ENCODE results near the gene CSH2. TPM values are rescaled to one million over a fixed set of nuclear protein-coding genes. Genes with fewer than 3 reads are reported as not detected.
"Not testable (repeated sequence)": the region's sequence is repeated elsewhere in the genome, so short reads cannot be mapped to it uniquely, and the experiment has no call there.

The CSH2 gene
- total RNA-seq, 2 experiments from 2014 or later = not detected

- H3K36me3 ChIP-seq (ENCODE audit: insufficient read depth, low read length) = no peaks in the 10 kb centered on the region
- POLR2A ChIA-PET = interaction anchor here (2.5 kb wide), 1 partner anchor 107 kb away, joined by 13 read pairs; no protein-coding TSS in a partner anchor
- no peak overlapping the region for H3K4me3 Mint-ChIP-seq
- TF ChIP-seq CTCF (IDR thresholded peaks at IDR 0.05) = no peak
- intact Hi-C loops (cut with DNase I, micrococcal nuclease) = loop anchor here (1.0 to 5.0 kb wide), 4 partner anchors 74 to 229 kb away; partner anchors contain the start of gene ERN1 (in 1 of the 2)
- no peaks in the 10 kb centered on the region for H3K9me3 ChIP-seq (ENCODE audit: control insufficient read depth in 1 of 2, insufficient read depth in 1 of 2, low read length in 2 of 2)
- H3K27me3 Mint-ChIP-seq = no peaks in the 10 kb centered on the region
- no peak overlapping the region for H3K27ac Mint-ChIP-seq
- DNase-seq = peak in 1 of 14 experiments; percentile 7
- CTCF ChIA-PET = interaction anchor here (0.6 to 3.0 kb wide), 9 partner anchors 29 to 258 kb away, joined by 3 to 75 read pairs (median 3); no protein-coding TSS in a partner anchor
- no peaks in the 10 kb centered on the region for H3K9me3 Mint-ChIP-seq
- H3K36me3 Mint-ChIP-seq (ENCODE audit: low read depth) = no peaks in the 10 kb centered on the region
- H3K27me3 ChIP-seq (ENCODE audit: control insufficient read depth in 1 of 2, insufficient read depth in 2 of 2, low read length in 2 of 2) = no peaks in the 10 kb centered on the region
- H3K4me1 ChIP-seq (ENCODE audit: insufficient read depth, low read length) = peaks cover 8% of the 10 kb centered on the region
- H3K4me3 ChIP-seq (ENCODE audit: low read length) = no peak overlapping the region
- H3K27ac ChIP-seq (ENCODE audit: low read depth in 1 of 2, low read length in 2 of 2) = no peak overlapping the region
- peaks cover 6% of the 10 kb centered on the region for H3K4me1 Mint-ChIP-seq (ENCODE audit: low read depth)
- no peak for ATAC-seq (ENCODE audit: poor library complexity)
These were observed 44.8 kb upstream of the CSH2 start for GRCh38 chr17:63918305-63918704.

GRCh38 chr17:63917646-63918045 is 44.2 kb upstream of the CSH2 start:
- Histone ChIP-seq H3K36me3 (ENCODE audit: insufficient read depth, low read length) (no peaks in the 10 kb centered on the region), H3K4me1 (ENCODE audit: insufficient read depth, low read length) (peaks cover 8% of the 10 kb centered on the region), H3K9me3 (ENCODE audit: control insufficient read depth in 1 of 2, insufficient read depth in 1 of 2, low read length in 2 of 2) (no peaks in the 10 kb centered on the region), H3K4me3 (ENCODE audit: low read length) (no peak overlapping the region), H3K27me3 (ENCODE audit: control insufficient read depth in 1 of 2, insufficient read depth in 2 of 2, low read length in 2 of 2) (no peaks in the 10 kb centered on the region), H3K27ac (ENCODE audit: low read depth in 1 of 2, low read length in 2 of 2) (no peak overlapping the region)
- TF ChIP-seq CTCF (IDR thresholded peaks at IDR 0.05) = no peak
- Mint-ChIP-seq H3K4me1 (ENCODE audit: low read depth) (peaks cover 6% of the 10 kb centered on the region), H3K36me3 (ENCODE audit: low read depth) (no peaks in the 10 kb centered on the region), H3K27me3 (no peaks in the 10 kb centered on the region), H3K27ac (no peak overlapping the region), H3K4me3 (no peak overlapping the region), H3K9me3 (no peaks in the 10 kb centered on the region)
- ChIA-PET CTCF (interaction anchor here (2.2 to 2.9 kb wide), 2 partner anchors 99 to 215 kb away, joined by 9 to 31 read pairs; no protein-coding TSS in a partner anchor), POLR2A (interaction anchor here (2.5 kb wide), 1 partner anchor 108 kb away, joined by 13 read pairs; no protein-coding TSS in a partner anchor)
- DNase-seq (no peak), ATAC-seq (ENCODE audit: poor library complexity) (no peak)
- intact Hi-C loops (cut with DNase I, micrococcal nuclease) = loop anchor here (1.0 to 5.0 kb wide), 4 partner anchors 75 to 230 kb away; partner anchors contain the start of gene ERN1 (in 1 of the 2)

- H3K4me3 Mint-ChIP-seq; H3K9me3 ChIP-seq (ENCODE audit: control insufficient read depth in 1 of 2, insufficient read depth in 1 of 2, low read length in 2 of 2); H3K4me1 ChIP-seq (ENCODE audit: insufficient read depth, low read length); H3K36me3 Mint-ChIP-seq (ENCODE audit: low read depth); DNase-seq; H3K4me1 Mint-ChIP-seq (ENCODE audit: low read depth); H3K27me3 ChIP-seq (ENCODE audit: control insufficient read depth in 1 of 2, insufficient read depth in 2 of 2, low read length in 2 of 2); H3K27ac ChIP-seq (ENCODE audit: low read depth in 1 of 2, low read length in 2 of 2); CTCF ChIA-PET; H3K36me3 ChIP-seq (ENCODE audit: insufficient read depth, low read length); H3K27ac Mint-ChIP-seq; H3K27me3 Mint-ChIP-seq; POLR2A ChIA-PET; H3K4me3 ChIP-seq (ENCODE audit: low read length); ATAC-seq (ENCODE audit: poor library complexity); H3K9me3 Mint-ChIP-seq: not testable (repeated sequence)
- intact Hi-C loops (cut with DNase I, micrococcal nuclease) = loop anchor here in 1 of 2 experiments (5.0 kb wide), 3 partner anchors 75 to 230 kb away; partner anchors contain the start of gene ERN1
These were observed 43.7 kb upstream of the CSH2 start for GRCh38 chr17:63917206-63917605.

Data from CD4-positive, alpha-beta T cell (primary cell).